ENCODE data around the gene OR2AG1.

OR2AG1 gene

GRCh38 chr11:6818967-6819366, 36.1 kb downstream of the OR2AG1 start:
- H3K4me3 ChIP-seq (ENCODE audit: low read depth, low read length) = no peak overlapping the region
- TF ChIP-seq, protein P1, sequence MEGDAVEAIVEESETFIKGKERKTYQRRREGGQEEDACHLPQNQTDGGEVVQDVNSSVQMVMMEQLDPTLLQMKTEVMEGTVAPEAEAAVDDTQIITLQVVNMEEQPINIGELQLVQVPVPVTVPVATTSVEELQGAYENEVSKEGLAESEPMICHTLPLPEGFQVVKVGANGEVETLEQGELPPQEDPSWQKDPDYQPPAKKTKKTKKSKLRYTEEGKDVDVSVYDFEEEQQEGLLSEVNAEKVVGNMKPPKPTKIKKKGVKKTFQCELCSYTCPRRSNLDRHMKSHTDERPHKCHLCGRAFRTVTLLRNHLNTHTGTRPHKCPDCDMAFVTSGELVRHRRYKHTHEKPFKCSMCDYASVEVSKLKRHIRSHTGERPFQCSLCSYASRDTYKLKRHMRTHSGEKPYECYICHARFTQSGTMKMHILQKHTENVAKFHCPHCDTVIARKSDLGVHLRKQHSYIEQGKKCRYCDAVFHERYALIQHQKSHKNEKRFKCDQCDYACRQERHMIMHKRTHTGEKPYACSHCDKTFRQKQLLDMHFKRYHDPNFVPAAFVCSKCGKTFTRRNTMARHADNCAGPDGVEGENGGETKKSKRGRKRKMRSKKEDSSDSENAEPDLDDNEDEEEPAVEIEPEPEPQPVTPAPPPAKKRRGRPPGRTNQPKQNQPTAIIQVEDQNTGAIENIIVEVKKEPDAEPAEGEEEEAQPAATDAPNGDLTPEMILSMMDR (IDR thresholded peaks at IDR 0.05; ENCODE audit: borderline replicate concordance, insufficient read depth, low read depth, low read length) = no peak

DNA sequence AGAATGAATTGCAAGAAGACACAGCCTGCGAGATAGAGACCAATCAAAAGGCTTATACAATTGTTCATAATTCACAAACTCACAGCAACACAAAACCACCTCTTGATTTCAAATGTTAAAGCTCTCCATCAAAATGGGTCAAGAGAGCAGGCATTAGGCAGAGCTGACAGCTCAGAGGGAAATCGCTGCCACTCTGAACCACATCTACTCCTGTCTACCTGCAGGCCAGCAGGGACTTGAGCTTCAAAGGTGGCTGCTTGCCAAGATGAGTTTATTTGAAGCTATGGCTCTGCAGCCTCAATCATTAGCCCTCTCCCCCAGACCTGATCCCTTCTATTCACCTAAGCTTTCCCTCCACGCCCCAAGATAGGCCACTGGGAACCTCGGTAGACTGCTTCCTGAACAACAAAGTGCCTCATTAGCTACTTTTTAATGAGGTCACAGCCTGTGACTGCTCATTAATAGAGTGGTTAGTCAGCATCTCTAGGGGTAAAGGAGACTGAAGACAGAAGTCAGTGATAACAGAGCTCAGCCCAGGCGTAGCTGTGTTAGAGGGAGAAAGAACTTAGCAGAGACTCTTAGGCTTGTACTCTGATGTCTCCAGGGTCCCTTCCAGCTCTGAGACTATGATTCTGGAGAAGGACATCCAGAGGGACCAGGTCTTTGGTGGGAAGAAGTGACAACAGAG, 41.5 kb downstream of the OR2AG1 start:
- TF ChIP-seq, protein P1 (IDR thresholded peaks at IDR 0.05; ENCODE audit: borderline replicate concordance, insufficient read depth, low read depth, low read length) = no peak
- H3K4me3 ChIP-seq (ENCODE audit: low read depth, low read length) = no peak overlapping the region

- TF ChIP-seq, protein P1 (IDR thresholded peaks at IDR 0.05; ENCODE audit: borderline replicate concordance, insufficient read depth, low read depth, low read length) = no peak
- H3K4me3 ChIP-seq (ENCODE audit: low read depth, low read length) = no peak overlapping the region
Observed at GRCh38 chr11:6825231-6825744, 42.5 kb downstream of the OR2AG1 start.

DNA sequence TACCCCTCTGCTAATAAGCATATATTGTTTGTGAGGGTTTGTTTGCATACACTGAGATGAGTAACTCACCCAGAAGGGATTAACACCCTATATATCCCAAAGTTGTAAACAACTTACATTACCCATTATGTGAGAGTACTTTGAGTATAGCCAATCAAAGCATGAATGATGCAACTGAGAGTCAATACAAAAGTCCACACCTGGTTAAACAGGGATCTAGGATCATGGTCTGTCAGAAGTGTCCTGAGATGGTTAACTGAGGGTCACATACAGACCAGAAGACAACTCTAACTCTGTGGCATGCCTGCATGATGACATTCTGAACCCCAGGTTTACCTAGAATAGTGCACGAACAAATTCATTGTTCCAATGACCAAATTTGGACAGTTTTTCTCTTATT, 45.3 kb downstream of the OR2AG1 start:
- no peak overlapping the region for H3K4me3 ChIP-seq (ENCODE audit: low read depth, low read length)
- TF ChIP-seq, protein P1 (IDR thresholded peaks at IDR 0.05; ENCODE audit: borderline replicate concordance, insufficient read depth, low read depth, low read length) = no peak

GRCh38 chr11:6833356-6833755, 50.5 kb downstream of the OR2AG1 start:
- no peak overlapping the region for H3K4me3 ChIP-seq (ENCODE audit: low read depth, low read length)
- TF ChIP-seq, protein P1 (IDR thresholded peaks at IDR 0.05; ENCODE audit: borderline replicate concordance, insufficient read depth, low read depth, low read length) = no peak

- TF ChIP-seq, protein P1 (IDR thresholded peaks at IDR 0.05; ENCODE audit: borderline replicate concordance, insufficient read depth, low read depth, low read length) = no peak
- no peak overlapping the region for H3K4me3 ChIP-seq (ENCODE audit: low read depth, low read length)
Observed at GRCh38 chr11:6834021-6834420, 51.2 kb downstream of the OR2AG1 start.

Data from GM12875 (cell line).